ENCODE results near the gene VAPB. TPM values are rescaled to one million over a fixed set of nuclear protein-coding genes. Genes with fewer than 3 reads are reported as not detected.

Gene VAPB
- total RNA-seq, 1 donor from 2014 or later, result 61.5 TPM

GRCh38 chr20:58434326-58434725, 45.3 kb downstream of the VAPB start:
- Histone ChIP-seq H3K4me2 (ENCODE audit: low read length) (no peak overlapping the region), H2AFZ (ENCODE audit: low read depth, low read length) (no peak overlapping the region), H3K27me3 (ENCODE audit: insufficient read depth, low read length) (no peaks in the 10 kb centered on the region), H3K79me2 (ENCODE audit: insufficient read depth, low read length) (peaks cover 94% of the 10 kb centered on the region), H3K4me3 (ENCODE audit: insufficient read depth, low read depth, low read length) (no peak overlapping the region), H3K36me3 (ENCODE audit: insufficient read depth, low read length) (peaks cover 2% of the 10 kb centered on the region), H4K20me1 (ENCODE audit: insufficient read depth, low read length) (peaks cover 70% of the 10 kb centered on the region), H3K27ac (ENCODE audit: low read depth, low read length) (no peak overlapping the region), H3K4me1 (ENCODE audit: insufficient read depth, low read length) (peaks cover 4% of the 10 kb centered on the region), H3K9ac (ENCODE audit: low read length) (peak overlapping the region; percentile 3), H3K9me3 (ENCODE audit: insufficient read depth, low read depth, low read length) (no peaks in the 10 kb centered on the region)
- no peaks in the 10 kb centered on the region for H3K27me3 Mint-ChIP-seq (ENCODE audit: low read depth, unreplicated experiment)
- H3K27ac Mint-ChIP-seq (ENCODE audit: unreplicated experiment), result no peak overlapping the region
- TF ChIP-seq CTCF (IDR thresholded peaks at IDR 0.05; ENCODE audit: insufficient read depth, low read depth, low read length) (no peak), EZH2 (IDR thresholded peaks at IDR 0.05; ENCODE audit: insufficient read depth, low read length) (no peak)
- H3K4me1 Mint-ChIP-seq (ENCODE audit: low read depth, unreplicated experiment), result peaks cover 12% of the 10 kb centered on the region
- DNase-seq (ENCODE audit: low read depth), result no peak
- H3K36me3 Mint-ChIP-seq (ENCODE audit: low read depth, unreplicated experiment), result peaks cover 19% of the 10 kb centered on the region
- H3K4me3 Mint-ChIP-seq (ENCODE audit: unreplicated experiment), result no peak overlapping the region
- no peaks in the 10 kb centered on the region for H3K9me3 Mint-ChIP-seq (ENCODE audit: unreplicated experiment)
- FAIRE-seq, result no peak

- Histone ChIP-seq H2AFZ (ENCODE audit: low read depth, low read length) (no peak overlapping the region), H3K9me3 (ENCODE audit: insufficient read depth, low read depth, low read length) (no peaks in the 10 kb centered on the region), H3K27ac (ENCODE audit: low read depth, low read length) (no peak overlapping the region), H3K4me2 (ENCODE audit: low read length) (no peak overlapping the region), H3K9ac (ENCODE audit: low read length) (no peak overlapping the region), H3K27me3 (ENCODE audit: insufficient read depth, low read length) (no peaks in the 10 kb centered on the region), H4K20me1 (ENCODE audit: insufficient read depth, low read length) (peaks cover 70% of the 10 kb centered on the region), H3K4me3 (ENCODE audit: insufficient read depth, low read depth, low read length) (no peak overlapping the region), H3K4me1 (ENCODE audit: insufficient read depth, low read length) (peaks cover 4% of the 10 kb centered on the region), H3K79me2 (ENCODE audit: insufficient read depth, low read length) (peaks cover 93% of the 10 kb centered on the region), H3K36me3 (ENCODE audit: insufficient read depth, low read length) (peaks cover 4% of the 10 kb centered on the region)
- Mint-ChIP-seq H3K4me3 (ENCODE audit: unreplicated experiment) (no peak overlapping the region), H3K27me3 (ENCODE audit: low read depth, unreplicated experiment) (no peaks in the 10 kb centered on the region), H3K4me1 (ENCODE audit: low read depth, unreplicated experiment) (peaks cover 20% of the 10 kb centered on the region), H3K27ac (ENCODE audit: unreplicated experiment) (no peak overlapping the region), H3K36me3 (ENCODE audit: low read depth, unreplicated experiment) (peaks cover 17% of the 10 kb centered on the region), H3K9me3 (ENCODE audit: unreplicated experiment) (no peaks in the 10 kb centered on the region)
- DNase-seq (ENCODE audit: low read depth), result no peak
- TF ChIP-seq CTCF (IDR thresholded peaks at IDR 0.05; ENCODE audit: insufficient read depth, low read depth, low read length) (no peak), EZH2 (IDR thresholded peaks at IDR 0.05; ENCODE audit: insufficient read depth, low read length) (no peak)
- no peak for FAIRE-seq
Measured at GRCh38 chr20:58435237-58435636, 46.2 kb downstream of the VAPB start.

- no peak for TF ChIP-seq CTCF (IDR thresholded peaks at IDR 0.05; ENCODE audit: insufficient read depth, low read depth, low read length)
- TF ChIP-seq EZH2 (IDR thresholded peaks at IDR 0.05; ENCODE audit: insufficient read depth, low read length), result no peak
- H3K4me3 ChIP-seq (ENCODE audit: insufficient read depth, low read depth, low read length), result no peak overlapping the region
- Mint-ChIP-seq H3K36me3 (ENCODE audit: low read depth, unreplicated experiment) (peaks cover 19% of the 10 kb centered on the region), H3K27me3 (ENCODE audit: low read depth, unreplicated experiment) (no peaks in the 10 kb centered on the region), H3K9me3 (ENCODE audit: unreplicated experiment) (no peaks in the 10 kb centered on the region), H3K27ac (ENCODE audit: unreplicated experiment) (no peak overlapping the region), H3K4me1 (ENCODE audit: low read depth, unreplicated experiment) (peaks cover 23% of the 10 kb centered on the region), H3K4me3 (ENCODE audit: unreplicated experiment) (no peak overlapping the region)
- H3K4me2 ChIP-seq (ENCODE audit: low read length), result no peak overlapping the region
- peaks cover 4% of the 10 kb centered on the region for H3K4me1 ChIP-seq (ENCODE audit: insufficient read depth, low read length)
- peaks cover 4% of the 10 kb centered on the region for H3K36me3 ChIP-seq (ENCODE audit: insufficient read depth, low read length)
- no peak overlapping the region for H3K9ac ChIP-seq (ENCODE audit: low read length)
- peaks cover 61% of the 10 kb centered on the region for H4K20me1 ChIP-seq (ENCODE audit: insufficient read depth, low read length)
- no peaks in the 10 kb centered on the region for H3K9me3 ChIP-seq (ENCODE audit: insufficient read depth, low read depth, low read length)
- no peak overlapping the region for H3K27ac ChIP-seq (ENCODE audit: low read depth, low read length)
- FAIRE-seq (no peak), DNase-seq (ENCODE audit: low read depth) (no peak)
- no peak overlapping the region for H2AFZ ChIP-seq (ENCODE audit: low read depth, low read length)
- peaks cover 90% of the 10 kb centered on the region for H3K79me2 ChIP-seq (ENCODE audit: insufficient read depth, low read length)
- H3K27me3 ChIP-seq (ENCODE audit: insufficient read depth, low read length), result no peaks in the 10 kb centered on the region
Measured at GRCh38 chr20:58436868-58437645, 48.0 kb downstream of the VAPB start.
